ENCODE results near the gene RASSF10. TPM values are rescaled to one million over a fixed set of nuclear protein-coding genes. Genes with fewer than 3 reads are reported as not detected.

RASSF10 gene
- total RNA-seq, 4 donors from 2014 or later, result 0.35 to 4.4 (median 3.9) TPM; not detected in 1

GRCh38 chr11:13036235-13036634 lies 27.1 kb downstream of the RASSF10 start:
- H3K9me3 ChIP-seq, result no peaks in the 10 kb centered on the region
- H3K4me3 ChIP-seq, result no peak overlapping the region
- no peaks in the 10 kb centered on the region for H3K4me1 ChIP-seq
- H3K27ac ChIP-seq, result no peak overlapping the region
- TF ChIP-seq POLR2A (IDR thresholded peaks at IDR 0.05) (no peak), CTCF (IDR thresholded peaks at IDR 0.05) (no peak)
- no peaks in the 10 kb centered on the region for H3K36me3 ChIP-seq
- no peak for DNase-seq
- no peaks in the 10 kb centered on the region for H3K27me3 ChIP-seq

- DNase-seq, result no peak
- H3K4me3 ChIP-seq, result no peak overlapping the region
- no peak for TF ChIP-seq POLR2A (IDR thresholded peaks at IDR 0.05)
- TF ChIP-seq CTCF (IDR thresholded peaks at IDR 0.05), result no peak
These were observed 29.2 kb downstream of the RASSF10 start for GRCh38 chr11:13038366-13038765.

GRCh38 chr11:13039126-13039525 lies 30.0 kb downstream of the RASSF10 start:
- H3K27ac ChIP-seq, result no peak overlapping the region
- DNase-seq, result no peak
- H3K9me3 ChIP-seq, result no peaks in the 10 kb centered on the region
- no peaks in the 10 kb centered on the region for H3K27me3 ChIP-seq
- no peak for TF ChIP-seq POLR2A (IDR thresholded peaks at IDR 0.05)
- no peak for TF ChIP-seq CTCF (IDR thresholded peaks at IDR 0.05)
- H3K36me3 ChIP-seq, result no peaks in the 10 kb centered on the region
- H3K4me3 ChIP-seq, result no peak overlapping the region
- no peaks in the 10 kb centered on the region for H3K4me1 ChIP-seq

More at GRCh38 chr11:13038366-13038765, 29.2 kb downstream of the RASSF10 start:
- Histone ChIP-seq H3K4me1 (no peaks in the 10 kb centered on the region), H3K27me3 (no peaks in the 10 kb centered on the region), H3K27ac (no peak overlapping the region), H3K36me3 (no peaks in the 10 kb centered on the region), H3K9me3 (no peaks in the 10 kb centered on the region)

- Histone ChIP-seq H3K36me3 (no peaks in the 10 kb centered on the region), H3K27ac (no peak overlapping the region), H3K4me3 (no peak overlapping the region), H3K9me3 (no peaks in the 10 kb centered on the region), H3K4me1 (no peaks in the 10 kb centered on the region), H3K27me3 (no peaks in the 10 kb centered on the region)
- no peak for DNase-seq
- TF ChIP-seq CTCF (IDR thresholded peaks at IDR 0.05) (no peak), POLR2A (IDR thresholded peaks at IDR 0.05) (no peak)
These were observed 31.9 kb downstream of the RASSF10 start for GRCh38 chr11:13040969-13041561.

- Histone ChIP-seq H3K27ac (no peak overlapping the region), H3K27me3 (no peaks in the 10 kb centered on the region)
These were observed 33.8 kb downstream of the RASSF10 start for GRCh38 chr11:13042873-13043342.

More at GRCh38 chr11:13042873-13043342, 33.8 kb downstream of the RASSF10 start:
- no peak overlapping the region for H3K4me3 ChIP-seq
- H3K9me3 ChIP-seq, result no peaks in the 10 kb centered on the region
- no peaks in the 10 kb centered on the region for H3K4me1 ChIP-seq
- TF ChIP-seq CTCF (IDR thresholded peaks at IDR 0.05) (no peak), POLR2A (IDR thresholded peaks at IDR 0.05) (no peak)
- DNase-seq, result no peak
- H3K36me3 ChIP-seq, result no peaks in the 10 kb centered on the region
